ENCODE results near the gene HOXB3.
A peak's percentile ranks its signal among the peaks of the same experiment; 100 is the strongest.

Gene HOXB3

GRCh38 chr17:48544349-48545021, 45.6 kb downstream of the HOXB3 start (continued):
- TF ChIP-seq, protein P1, sequence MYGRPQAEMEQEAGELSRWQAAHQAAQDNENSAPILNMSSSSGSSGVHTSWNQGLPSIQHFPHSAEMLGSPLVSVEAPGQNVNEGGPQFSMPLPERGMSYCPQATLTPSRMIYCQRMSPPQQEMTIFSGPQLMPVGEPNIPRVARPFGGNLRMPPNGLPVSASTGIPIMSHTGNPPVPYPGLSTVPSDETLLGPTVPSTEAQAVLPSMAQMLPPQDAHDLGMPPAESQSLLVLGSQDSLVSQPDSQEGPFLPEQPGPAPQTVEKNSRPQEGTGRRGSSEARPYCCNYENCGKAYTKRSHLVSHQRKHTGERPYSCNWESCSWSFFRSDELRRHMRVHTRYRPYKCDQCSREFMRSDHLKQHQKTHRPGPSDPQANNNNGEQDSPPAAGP (tag by site-specific recombination; IDR thresholded peaks at IDR 0.05): no peak; the same call in 1 of the 2 replicates

GRCh38 chr17:48543854-48544348, 46.1 kb downstream of the HOXB3 start:
- H3K36me3 ChIP-seq (ENCODE audit: control insufficient read depth in 2 of 2, insufficient read depth in 1 of 2, low read length in 2 of 2): peaks cover 0 to 11% of the 10 kb centered on the region in 2 experiments; a peak in 1 of 3 replicates
- H3K4me1 ChIP-seq (ENCODE audit: control insufficient read depth, insufficient read depth, low read length): peaks cover 41% of the 10 kb centered on the region
- POLR2A ChIA-PET: interaction anchor here (0.5 to 2.3 kb wide), 5 partner anchors 12 to 245 kb away, joined by 3 to 17 read pairs (median 3); partner anchors contain the start of gene HOXB4
- no peak for TF ChIP-seq INSM2 (tag by site-specific recombination; IDR thresholded peaks at IDR 0.05)
- TF ChIP-seq ZNF335 (tag by site-specific recombination; conservative IDR thresholded peaks at IDR 0.05): peak; percentile 30; the same call in 1 of the 2 replicates
- TF ChIP-seq IKZF3 (tag by site-specific recombination; IDR thresholded peaks at IDR 0.05): no peak
- TF ChIP-seq BCL11B (tag by site-specific recombination; IDR thresholded peaks at IDR 0.05; ENCODE audit: low read depth): no peak
- TF ChIP-seq KLF8 (tag by site-specific recombination; IDR thresholded peaks at IDR 0.05): peak; percentile 15; the same call in 1 of the 2 replicates
- TF ChIP-seq ZNF157 (tag by site-specific recombination; IDR thresholded peaks at IDR 0.05): no peak
- TF ChIP-seq ZFHX2 (tag by site-specific recombination; conservative IDR thresholded peaks at IDR 0.05): peak; percentile 55
- no peak for TF ChIP-seq KLF1 (tag by site-specific recombination; IDR thresholded peaks at IDR 0.05)
- no peak for TF ChIP-seq ZSCAN30 (tag by site-specific recombination; IDR thresholded peaks at IDR 0.05)
- TF ChIP-seq MEIS1 (CRISPR knock-in tag; IDR thresholded peaks at IDR 0.05; ENCODE audit: borderline replicate concordance): no peak
- peak; percentile 39 for TF ChIP-seq GLIS1 (tag by site-specific recombination; IDR thresholded peaks at IDR 0.05)
- TF ChIP-seq ZNF596 (tag by site-specific recombination; IDR thresholded peaks at IDR 0.05): no peak
- no peak for TF ChIP-seq ZNF837 (tag by site-specific recombination; IDR thresholded peaks at IDR 0.05)
- TF ChIP-seq ZNF785 (tag by site-specific recombination; IDR thresholded peaks at IDR 0.05): no peak
- peak; percentile 86 for TF ChIP-seq GLIS2 (tag by site-specific recombination; IDR thresholded peaks at IDR 0.05)
- no peak for TF ChIP-seq ZNF645 (tag by site-specific recombination; IDR thresholded peaks at IDR 0.05)
- TF ChIP-seq ZNF138 (tag by site-specific recombination; IDR thresholded peaks at IDR 0.05; ENCODE audit: borderline replicate concordance): no peak
- peak; percentile 33 for TF ChIP-seq EGR2 (tag by site-specific recombination; IDR thresholded peaks at IDR 0.05; ENCODE audit: low read depth)
- no peak for TF ChIP-seq ZNF501 (tag by site-specific recombination; IDR thresholded peaks at IDR 0.05)
- TF ChIP-seq ZNF221 (tag by site-specific recombination; IDR thresholded peaks at IDR 0.05; ENCODE audit: borderline replicate concordance): no peak
- TF ChIP-seq ZFP41 (tag by site-specific recombination; IDR thresholded peaks at IDR 0.05; ENCODE audit: borderline replicate concordance): no peak
- TF ChIP-seq, protein P2, sequence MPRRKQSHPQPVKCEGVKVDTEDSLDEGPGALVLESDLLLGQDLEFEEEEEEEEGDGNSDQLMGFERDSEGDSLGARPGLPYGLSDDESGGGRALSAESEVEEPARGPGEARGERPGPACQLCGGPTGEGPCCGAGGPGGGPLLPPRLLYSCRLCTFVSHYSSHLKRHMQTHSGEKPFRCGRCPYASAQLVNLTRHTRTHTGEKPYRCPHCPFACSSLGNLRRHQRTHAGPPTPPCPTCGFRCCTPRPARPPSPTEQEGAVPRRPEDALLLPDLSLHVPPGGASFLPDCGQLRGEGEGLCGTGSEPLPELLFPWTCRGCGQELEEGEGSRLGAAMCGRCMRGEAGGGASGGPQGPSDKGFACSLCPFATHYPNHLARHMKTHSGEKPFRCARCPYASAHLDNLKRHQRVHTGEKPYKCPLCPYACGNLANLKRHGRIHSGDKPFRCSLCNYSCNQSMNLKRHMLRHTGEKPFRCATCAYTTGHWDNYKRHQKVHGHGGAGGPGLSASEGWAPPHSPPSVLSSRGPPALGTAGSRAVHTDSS (tag by site-specific recombination; IDR thresholded peaks at IDR 0.05): no peak
- TF ChIP-seq, protein P3, sequence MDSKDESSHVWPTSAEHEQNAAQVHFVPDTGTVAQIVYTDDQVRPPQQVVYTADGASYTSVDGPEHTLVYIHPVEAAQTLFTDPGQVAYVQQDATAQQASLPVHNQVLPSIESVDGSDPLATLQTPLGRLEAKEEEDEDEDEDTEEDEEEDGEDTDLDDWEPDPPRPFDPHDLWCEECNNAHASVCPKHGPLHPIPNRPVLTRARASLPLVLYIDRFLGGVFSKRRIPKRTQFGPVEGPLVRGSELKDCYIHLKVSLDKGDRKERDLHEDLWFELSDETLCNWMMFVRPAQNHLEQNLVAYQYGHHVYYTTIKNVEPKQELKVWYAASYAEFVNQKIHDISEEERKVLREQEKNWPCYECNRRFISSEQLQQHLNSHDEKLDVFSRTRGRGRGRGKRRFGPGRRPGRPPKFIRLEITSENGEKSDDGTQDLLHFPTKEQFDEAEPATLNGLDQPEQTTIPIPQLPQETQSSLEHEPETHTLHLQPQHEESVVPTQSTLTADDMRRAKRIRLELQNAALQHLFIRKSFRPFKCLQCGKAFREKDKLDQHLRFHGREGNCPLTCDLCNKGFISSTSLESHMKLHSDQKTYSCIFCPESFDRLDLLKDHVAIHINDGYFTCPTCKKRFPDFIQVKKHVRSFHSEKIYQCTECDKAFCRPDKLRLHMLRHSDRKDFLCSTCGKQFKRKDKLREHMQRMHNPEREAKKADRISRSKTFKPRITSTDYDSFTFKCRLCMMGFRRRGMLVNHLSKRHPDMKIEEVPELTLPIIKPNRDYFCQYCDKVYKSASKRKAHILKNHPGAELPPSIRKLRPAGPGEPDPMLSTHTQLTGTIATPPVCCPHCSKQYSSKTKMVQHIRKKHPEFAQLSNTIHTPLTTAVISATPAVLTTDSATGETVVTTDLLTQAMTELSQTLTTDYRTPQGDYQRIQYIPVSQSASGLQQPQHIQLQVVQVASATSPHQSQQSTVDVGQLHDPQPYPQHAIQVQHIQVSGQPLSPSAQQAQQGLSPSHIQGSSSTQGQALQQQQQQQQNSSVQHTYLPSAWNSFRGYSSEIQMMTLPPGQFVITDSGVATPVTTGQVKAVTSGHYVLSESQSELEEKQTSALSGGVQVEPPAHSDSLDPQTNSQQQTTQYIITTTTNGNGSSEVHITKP (tag by site-specific recombination; IDR thresholded peaks at IDR 0.05): peak; percentile 98
- TF ChIP-seq ZNF664 (tag by site-specific recombination; IDR thresholded peaks at IDR 0.05): no peak
- TF ChIP-seq MZF1 (tag by site-specific recombination; IDR thresholded peaks at IDR 0.05; ENCODE audit: borderline replicate concordance): no peak
- TF ChIP-seq ZFP3 (tag by site-specific recombination; IDR thresholded peaks at IDR 0.05; ENCODE audit: low read depth): no peak
- peak overlapping the region; percentile 79 for H3K4me3 ChIP-seq (ENCODE audit: low read depth, low read length)
- no peaks in the 10 kb centered on the region for H3K9me3 ChIP-seq (ENCODE audit: control insufficient read depth, insufficient read depth, low read depth, low read length)
- CTCF ChIA-PET: interaction anchor here (0.6 to 2.6 kb wide), 4 partner anchors 21 to 109 kb away, joined by 3 to 9 read pairs (median 3); no protein-coding TSS in a partner anchor
- H3K27ac ChIP-seq (ENCODE audit: extremely low read depth, low read depth, low read length): peak overlapping the region; percentile 100

Measured in HEK293 (cell line).